HepG2 (cell line): ENCODE results near the gene METAP1D. TPM values are rescaled to one million over a fixed set of nuclear protein-coding genes. Genes with fewer than 3 reads are reported as not detected.
A peak's percentile ranks its signal among the peaks of the same experiment; 100 is the strongest.

Source experiments
- ARID4A ChIP-seq: sonication (generic); formaldehyde crosslinking; IDR thresholded peaks from 2 replicates; pipeline ENCODE4 v1.5.0; 2020; ENCODE audit warnings: mild to moderate bottlenecking, missing genetic modification reagents, borderline replicate concordance
- ATF7 ChIP-seq, 2 experiments: fragments of 450-650 bp in 1 of 2; sonication (generic) in 1 of 2; formaldehyde crosslinking in 1 of 2; IDR thresholded peaks; 2 replicates each; pipeline versions ENCODE4 v1.4.0 to v1.6.1; 2016 to 2020; ENCODE audit warnings: antibody characterized with exemption in 1 of 2, mild to moderate bottlenecking in 1 of 2, missing genetic modification reagents in 1 of 2
- CEBPB ChIP-seq: IDR thresholded peaks from 2 replicates; pipeline ENCODE4 v1.6.1; 2011; ENCODE audit warnings: low read depth, low read length, improper control_type of control experiment, borderline replicate concordance
- FOXM1 ChIP-seq: sonication (generic); formaldehyde crosslinking; IDR thresholded peaks from 2 replicates; pipeline ENCODE4 v1.5.0; 2020; ENCODE audit warnings: missing genetic modification reagents
- GATA4 ChIP-seq: sonication (generic); IDR thresholded peaks from 2 replicates; pipeline ENCODE4 v1.6.1; 2016; ENCODE audit warnings: antibody characterized with exemption, low read depth, borderline replicate concordance
- HNF4A ChIP-seq: sonication (generic); formaldehyde crosslinking; IDR thresholded peaks from 2 replicates; pipeline ENCODE4 v1.4.0; 2020; ENCODE audit warnings: missing genetic modification reagents
- SIX4 ChIP-seq: sonication (generic); formaldehyde crosslinking; IDR thresholded peaks from 2 replicates; pipeline ENCODE4 v1.4.0; 2020; ENCODE audit warnings: missing genetic modification reagents
- ZFYVE20 ChIP-seq: sonication (generic); formaldehyde crosslinking; IDR thresholded peaks from 2 replicates; pipeline ENCODE4 v1.8.0; 2023; ENCODE audit warnings: low read depth, mild to moderate bottlenecking, moderate library complexity, missing genetic modification reagents, borderline replicate concordance
- ZNF20 ChIP-seq: sonication (generic); formaldehyde crosslinking; IDR thresholded peaks from 2 replicates; pipeline ENCODE4 v1.4.0; 2020; ENCODE audit warnings: mild to moderate bottlenecking, moderate library complexity, missing genetic modification reagents
- ZNF501 ChIP-seq: sonication (generic); formaldehyde crosslinking; IDR thresholded peaks from 2 replicates; pipeline ENCODE4 v1.5.1; 2020; ENCODE audit warnings: mild to moderate bottlenecking, moderate library complexity, missing genetic modification reagents
- ZNF772 ChIP-seq: sonication (generic); formaldehyde crosslinking; IDR thresholded peaks from 2 replicates; pipeline ENCODE4 v1.5.0; 2020; ENCODE audit warnings: mild to moderate bottlenecking, missing genetic modification reagents
- polyA plus RNA-seq, 8 experiments: library from polyadenylated mRNA; depleted of rRNA in 3 of 8; stranded (reverse) in 7 of 8; unstranded in 1 of 8; fragments of >200 nt; fragmentation: Illumina TruSeq in 4 of 8; extraction: Trizol in 4 of 8; gene quantifications; 2 replicates each; pipeline versions ENCODE4 v1.2.1 to v1.2.3, GENCODE V29; 2011 to 2016; ENCODE audit warnings: low read depth in 4 of 8, missing spikeins in 1 of 8, mixed read lengths in 1 of 8; ENCODE audit not compliant: insufficient read depth in 1 of 8
- total RNA-seq, 5 experiments: library from RNA; depleted of rRNA; stranded (reverse); fragments of >200 nt; fragmentation: Illumina TruSeq; extraction: Trizol; gene quantifications; 2 replicates each; pipeline ENCODE4 v1.2.3, GENCODE V29; 2016; ENCODE audit warnings: low read depth in 1 of 5
- TF ChIP-seq, protein P1 (sequence below): sonication (generic); formaldehyde crosslinking; IDR thresholded peaks from 2 replicates; pipeline ENCODE4 v1.5.1; 2020; ENCODE audit warnings: mild to moderate bottlenecking, moderate library complexity, missing genetic modification reagents
- TF ChIP-seq, protein P2 (sequence below): sonication (generic); formaldehyde crosslinking; IDR thresholded peaks from 2 replicates; pipeline ENCODE4 v1.8.0; 2022; ENCODE audit warnings: missing genetic modification reagents, mild to moderate bottlenecking, moderate library complexity, borderline replicate concordance
- TF ChIP-seq, protein P3 (sequence below): sonication (generic); formaldehyde crosslinking; IDR thresholded peaks from 2 replicates; pipeline ENCODE4 v1.4.0; 2020; ENCODE audit warnings: missing genetic modification reagents, borderline replicate concordance

METAP1D gene
- total and polyA plus RNA-seq, 2 of the 13 experiments (the other 11 are each of a cell fraction or from before 2014, with no cell fraction given), result 14.7 to 21.6 TPM

DNA sequence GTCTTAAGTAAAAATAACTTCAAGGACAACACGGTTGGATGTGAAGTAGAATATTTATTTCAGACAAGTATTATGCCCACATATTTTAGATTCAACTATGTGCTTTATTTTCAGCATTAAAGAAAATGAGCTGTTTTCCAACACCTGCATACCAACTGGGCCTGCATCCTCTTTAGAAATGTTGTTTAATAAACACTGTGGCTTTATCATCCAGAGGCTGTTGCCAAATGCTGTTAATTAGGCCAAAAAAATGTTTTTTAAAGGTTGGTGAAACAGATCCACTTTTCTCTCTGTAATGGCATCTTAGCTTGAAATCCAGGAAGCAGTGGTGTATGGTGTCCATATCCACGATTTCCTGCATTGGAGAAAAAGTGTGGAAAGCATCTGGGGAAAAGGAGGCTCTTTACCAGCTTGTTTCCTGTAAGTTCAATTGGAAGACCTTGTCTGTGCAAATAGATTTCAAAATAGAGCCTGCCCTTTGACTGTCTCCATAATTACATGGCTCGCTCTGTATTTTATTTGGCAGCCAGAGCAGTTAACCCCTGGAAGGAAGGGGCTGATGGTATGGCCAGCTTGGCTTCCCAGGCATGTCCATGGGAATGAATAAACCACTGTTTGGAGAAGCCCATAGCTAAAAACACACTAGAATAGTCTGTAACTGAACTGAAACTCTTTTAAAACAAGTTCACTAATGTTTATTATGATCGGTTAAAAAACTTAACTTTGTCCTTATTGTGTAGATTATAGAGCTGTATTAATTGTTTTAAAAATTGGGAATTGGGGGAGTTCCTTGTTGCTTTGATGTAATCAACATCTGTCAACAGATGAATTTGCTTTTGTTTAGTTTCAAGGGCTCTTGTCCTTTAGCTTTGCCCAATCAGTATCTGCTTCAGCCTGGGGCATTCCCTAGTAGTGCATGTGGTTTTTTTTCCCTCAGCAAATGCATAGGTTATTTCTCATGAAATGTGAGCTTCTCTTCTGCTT is 52.5 kb downstream of the METAP1D start (continued):
- TF ChIP-seq, protein P1, sequence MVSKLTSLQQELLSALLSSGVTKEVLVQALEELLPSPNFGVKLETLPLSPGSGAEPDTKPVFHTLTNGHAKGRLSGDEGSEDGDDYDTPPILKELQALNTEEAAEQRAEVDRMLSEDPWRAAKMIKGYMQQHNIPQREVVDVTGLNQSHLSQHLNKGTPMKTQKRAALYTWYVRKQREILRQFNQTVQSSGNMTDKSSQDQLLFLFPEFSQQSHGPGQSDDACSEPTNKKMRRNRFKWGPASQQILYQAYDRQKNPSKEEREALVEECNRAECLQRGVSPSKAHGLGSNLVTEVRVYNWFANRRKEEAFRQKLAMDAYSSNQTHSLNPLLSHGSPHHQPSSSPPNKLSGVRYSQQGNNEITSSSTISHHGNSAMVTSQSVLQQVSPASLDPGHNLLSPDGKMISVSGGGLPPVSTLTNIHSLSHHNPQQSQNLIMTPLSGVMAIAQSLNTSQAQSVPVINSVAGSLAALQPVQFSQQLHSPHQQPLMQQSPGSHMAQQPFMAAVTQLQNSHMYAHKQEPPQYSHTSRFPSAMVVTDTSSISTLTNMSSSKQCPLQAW, result peak; percentile 67; the same call in 1 of the 2 replicates
- TF ChIP-seq, protein P2, sequence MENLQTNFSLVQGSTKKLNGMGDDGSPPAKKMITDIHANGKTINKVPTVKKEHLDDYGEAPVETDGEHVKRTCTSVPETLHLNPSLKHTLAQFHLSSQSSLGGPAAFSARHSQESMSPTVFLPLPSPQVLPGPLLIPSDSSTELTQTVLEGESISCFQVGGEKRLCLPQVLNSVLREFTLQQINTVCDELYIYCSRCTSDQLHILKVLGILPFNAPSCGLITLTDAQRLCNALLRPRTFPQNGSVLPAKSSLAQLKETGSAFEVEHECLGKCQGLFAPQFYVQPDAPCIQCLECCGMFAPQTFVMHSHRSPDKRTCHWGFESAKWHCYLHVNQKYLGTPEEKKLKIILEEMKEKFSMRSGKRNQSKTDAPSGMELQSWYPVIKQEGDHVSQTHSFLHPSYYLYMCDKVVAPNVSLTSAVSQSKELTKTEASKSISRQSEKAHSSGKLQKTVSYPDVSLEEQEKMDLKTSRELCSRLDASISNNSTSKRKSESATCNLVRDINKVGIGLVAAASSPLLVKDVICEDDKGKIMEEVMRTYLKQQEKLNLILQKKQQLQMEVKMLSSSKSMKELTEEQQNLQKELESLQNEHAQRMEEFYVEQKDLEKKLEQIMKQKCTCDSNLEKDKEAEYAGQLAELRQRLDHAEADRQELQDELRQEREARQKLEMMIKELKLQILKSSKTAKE (CRISPR knock-in tag), result peak; percentile 96
- no peak for TF ChIP-seq ATF7 (IDR thresholded peaks at IDR 0.05)
- TF ChIP-seq ATF7 (CRISPR knock-in tag; IDR thresholded peaks at IDR 0.05), result no peak
- TF ChIP-seq CEBPB, result peak; percentile 87
- TF ChIP-seq HNF4A (CRISPR knock-in tag), result peak; percentile 96
- TF ChIP-seq SIX4 (CRISPR knock-in tag), result peak; percentile 79
- no peak for TF ChIP-seq ZFYVE20 (CRISPR knock-in tag)
- no peak for TF ChIP-seq ZNF20 (CRISPR knock-in tag)
- TF ChIP-seq ARID4A, result peak; percentile 37; the same call in 1 of the 2 replicates
- TF ChIP-seq, protein P3, sequence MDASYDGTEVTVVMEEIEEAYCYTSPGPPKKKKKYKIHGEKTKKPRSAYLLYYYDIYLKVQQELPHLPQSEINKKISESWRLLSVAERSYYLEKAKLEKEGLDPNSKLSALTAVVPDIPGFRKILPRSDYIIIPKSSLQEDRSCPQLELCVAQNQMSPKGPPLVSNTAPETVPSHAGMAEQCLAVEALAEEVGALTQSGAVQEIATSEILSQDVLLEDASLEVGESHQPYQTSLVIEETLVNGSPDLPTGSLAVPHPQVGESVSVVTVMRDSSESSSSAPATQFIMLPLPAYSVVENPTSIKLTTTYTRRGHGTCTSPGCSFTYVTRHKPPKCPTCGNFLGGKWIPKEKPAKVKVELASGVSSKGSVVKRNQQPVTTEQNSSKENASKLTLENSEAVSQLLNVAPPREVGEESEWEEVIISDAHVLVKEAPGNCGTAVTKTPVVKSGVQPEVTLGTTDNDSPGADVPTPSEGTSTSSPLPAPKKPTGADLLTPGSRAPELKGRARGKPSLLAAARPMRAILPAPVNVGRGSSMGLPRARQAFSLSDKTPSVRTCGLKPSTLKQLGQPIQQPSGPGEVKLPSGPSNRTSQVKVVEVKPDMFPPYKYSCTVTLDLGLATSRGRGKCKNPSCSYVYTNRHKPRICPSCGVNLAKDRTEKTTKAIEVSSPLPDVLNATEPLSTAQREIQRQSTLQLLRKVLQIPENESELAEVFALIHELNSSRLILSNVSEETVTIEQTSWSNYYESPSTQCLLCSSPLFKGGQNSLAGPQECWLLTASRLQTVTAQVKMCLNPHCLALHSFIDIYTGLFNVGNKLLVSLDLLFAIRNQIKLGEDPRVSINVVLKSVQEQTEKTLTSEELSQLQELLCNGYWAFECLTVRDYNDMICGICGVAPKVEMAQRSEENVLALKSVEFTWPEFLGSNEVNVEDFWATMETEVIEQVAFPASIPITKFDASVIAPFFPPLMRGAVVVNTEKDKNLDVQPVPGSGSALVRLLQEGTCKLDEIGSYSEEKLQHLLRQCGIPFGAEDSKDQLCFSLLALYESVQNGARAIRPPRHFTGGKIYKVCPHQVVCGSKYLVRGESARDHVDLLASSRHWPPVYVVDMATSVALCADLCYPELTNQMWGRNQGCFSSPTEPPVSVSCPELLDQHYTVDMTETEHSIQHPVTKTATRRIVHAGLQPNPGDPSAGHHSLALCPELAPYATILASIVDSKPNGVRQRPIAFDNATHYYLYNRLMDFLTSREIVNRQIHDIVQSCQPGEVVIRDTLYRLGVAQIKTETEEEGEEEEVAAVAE (CRISPR knock-in tag), result no peak
- no peak for TF ChIP-seq FOXM1 (CRISPR knock-in tag)
- peak; percentile 82; the same call in 1 of the 2 replicates for TF ChIP-seq ZNF772 (CRISPR knock-in tag)
- no peak for TF ChIP-seq ZNF501 (CRISPR knock-in tag)
- no peak for TF ChIP-seq GATA4
